Memory B cell (primary cell): ENCODE data around the gene SOD1.
A peak's percentile ranks its signal among the peaks of the same experiment; 100 is the strongest.

Experiments used
- ATAC-seq: fragments of 150-1000 bp; cut with Tn5 transposase; 2 replicates; pipeline ENCODE4 v1.10.0; 2021; ENCODE audit warnings: low read depth, mild to moderate bottlenecking, moderate library complexity
- DNase-seq, 2 donors: peaks; one replicate each; pipeline ENCODE4 v3.0.0; 2022; ENCODE audit warnings: low spot score in 2 of 2
- H3K27ac Mint-ChIP-seq: one replicate; pipeline ENCODE4 v1.8.0; 2022; ENCODE audit warnings: mild to moderate bottlenecking, moderate library complexity, mixed read lengths
- H3K27me3 Mint-ChIP-seq: one replicate; pipeline ENCODE4 v1.8.0; 2022; ENCODE audit warnings: mixed read lengths
- H3K36me3 Mint-ChIP-seq: one replicate; pipeline ENCODE4 v1.8.0; 2022; ENCODE audit warnings: mild to moderate bottlenecking, mixed read lengths
- H3K4me1 Mint-ChIP-seq: one replicate; pipeline ENCODE4 v1.8.0; 2022; ENCODE audit warnings: mixed read lengths
- H3K4me3 Mint-ChIP-seq: one replicate; pipeline ENCODE4 v1.8.0; 2022; ENCODE audit warnings: mild to moderate bottlenecking, moderate library complexity, mixed read lengths
- H3K9me3 Mint-ChIP-seq: one replicate; pipeline ENCODE4 v1.8.0; 2022; ENCODE audit warnings: mixed read lengths

SOD1 gene

DNA sequence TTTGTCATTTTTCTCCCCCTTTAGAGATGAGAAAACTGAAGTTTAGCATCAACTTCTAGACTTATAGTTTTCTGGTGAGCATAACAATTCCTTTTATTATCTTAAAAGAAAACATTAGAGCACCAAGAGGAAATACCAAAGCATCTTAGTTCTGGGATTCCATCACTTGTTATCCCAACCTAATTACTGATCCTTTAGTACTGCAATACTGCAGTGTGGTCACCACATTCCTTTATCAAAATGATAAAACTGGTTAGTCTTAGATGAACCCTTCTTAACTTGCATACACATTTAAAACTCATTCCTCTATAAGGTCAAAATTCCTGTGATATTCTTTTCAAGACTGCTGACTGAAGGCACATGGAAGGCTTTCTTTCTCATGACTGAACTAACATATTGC is 23.1 kb downstream of the SOD1 start:
- no peak for DNase-seq
- Mint-ChIP-seq H3K4me1 (no peaks in the 10 kb centered on the region), H3K4me3 (no peak overlapping the region), H3K27me3 (no peaks in the 10 kb centered on the region), H3K9me3 (no peaks in the 10 kb centered on the region), H3K36me3 (peaks cover 29% of the 10 kb centered on the region), H3K27ac (no peak overlapping the region)
- ATAC-seq, result no peak

DNA sequence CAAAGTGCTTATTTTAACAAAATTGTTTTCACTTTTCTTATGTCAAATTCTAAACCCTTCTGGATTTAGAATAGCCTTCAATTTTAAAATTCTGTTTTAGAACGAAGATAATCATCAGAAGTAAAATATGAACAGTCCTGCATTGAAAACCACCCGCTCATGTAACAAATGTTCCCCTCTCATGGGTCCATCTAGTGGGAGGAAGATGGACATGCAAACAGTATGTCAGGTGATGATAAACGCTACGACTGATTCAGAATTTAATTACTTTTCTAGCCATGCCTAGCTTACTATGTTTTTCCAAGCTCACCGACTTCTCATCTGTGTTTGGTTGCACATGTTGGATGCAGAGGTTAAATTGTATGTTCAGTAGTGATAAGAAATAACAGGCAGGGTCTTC is 23.5 kb downstream of the SOD1 start:
- DNase-seq, result no peak
- Mint-ChIP-seq H3K9me3 (no peaks in the 10 kb centered on the region), H3K27ac (no peak overlapping the region)

DNA sequence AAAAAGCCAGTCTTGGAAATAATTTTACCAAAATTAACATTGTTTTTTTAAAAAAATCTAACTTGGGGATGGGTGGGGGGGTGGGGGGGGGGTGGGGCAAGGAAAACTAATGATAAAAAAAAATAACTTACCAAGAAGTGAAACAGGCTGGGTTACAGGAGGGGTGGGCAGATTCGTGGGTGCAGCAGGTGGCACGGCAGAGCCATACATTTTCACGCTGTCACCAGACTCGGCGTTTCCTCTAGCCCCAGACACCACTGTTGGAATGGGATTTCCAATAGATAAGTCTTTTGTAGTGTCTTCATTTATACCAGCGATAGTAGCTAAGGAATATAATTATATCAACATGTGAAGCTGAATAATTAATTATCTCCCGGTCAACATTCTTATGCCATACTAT is 25.4 kb downstream of the SOD1 start:
- H3K4me3 Mint-ChIP-seq, result no peak overlapping the region
- H3K36me3 Mint-ChIP-seq, result peaks cover 31% of the 10 kb centered on the region
- ATAC-seq, result no peak
- no peaks in the 10 kb centered on the region for H3K4me1 Mint-ChIP-seq
- peak overlapping the region; percentile 48 for H3K27ac Mint-ChIP-seq
- no peaks in the 10 kb centered on the region for H3K9me3 Mint-ChIP-seq
- H3K27me3 Mint-ChIP-seq, result no peaks in the 10 kb centered on the region
- DNase-seq, result no peak

More for the DNA sequence above, 23.5 kb downstream of the SOD1 start:
- no peak for ATAC-seq
- Mint-ChIP-seq H3K4me1 (no peaks in the 10 kb centered on the region), H3K4me3 (no peak overlapping the region), H3K27me3 (no peaks in the 10 kb centered on the region), H3K36me3 (peaks cover 29% of the 10 kb centered on the region)

DNA sequence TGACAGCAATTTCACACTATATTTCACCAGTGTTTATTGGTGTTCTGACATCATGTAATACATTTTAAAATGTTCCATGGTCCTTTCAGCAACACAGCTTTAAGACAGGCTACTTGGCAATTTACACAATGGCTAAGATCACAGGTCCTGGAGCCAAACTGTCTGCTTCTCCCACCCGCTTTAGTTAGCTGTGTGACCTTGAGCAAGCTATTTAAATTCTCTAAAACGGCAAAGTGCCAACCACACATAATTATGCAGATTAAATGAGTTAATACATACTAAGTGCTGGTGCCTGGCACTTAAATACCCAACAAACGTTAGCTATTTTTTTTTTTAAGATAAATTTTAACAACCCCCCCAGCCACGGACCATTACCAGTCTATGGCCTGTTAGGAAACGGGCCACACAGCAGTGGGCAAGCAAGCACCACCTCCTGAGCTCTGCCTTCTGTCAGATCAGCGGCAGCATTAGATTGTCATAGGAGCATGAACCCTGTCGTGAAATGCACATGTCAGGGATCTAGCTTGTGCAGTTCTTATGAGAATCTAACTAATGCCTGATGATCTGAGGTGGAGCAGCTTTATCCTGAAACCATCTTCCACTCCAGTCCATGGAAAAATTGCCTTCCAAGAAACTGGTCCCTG is 26.9 kb downstream of the SOD1 start:
- ATAC-seq, result no peak
- no peaks in the 10 kb centered on the region for H3K27me3 Mint-ChIP-seq
- H3K9me3 Mint-ChIP-seq, result no peaks in the 10 kb centered on the region
- no peaks in the 10 kb centered on the region for H3K4me1 Mint-ChIP-seq
- H3K36me3 Mint-ChIP-seq, result peaks cover 40% of the 10 kb centered on the region
- H3K4me3 Mint-ChIP-seq, result no peak overlapping the region
- no peak overlapping the region for H3K27ac Mint-ChIP-seq
- DNase-seq, result no peak

DNA sequence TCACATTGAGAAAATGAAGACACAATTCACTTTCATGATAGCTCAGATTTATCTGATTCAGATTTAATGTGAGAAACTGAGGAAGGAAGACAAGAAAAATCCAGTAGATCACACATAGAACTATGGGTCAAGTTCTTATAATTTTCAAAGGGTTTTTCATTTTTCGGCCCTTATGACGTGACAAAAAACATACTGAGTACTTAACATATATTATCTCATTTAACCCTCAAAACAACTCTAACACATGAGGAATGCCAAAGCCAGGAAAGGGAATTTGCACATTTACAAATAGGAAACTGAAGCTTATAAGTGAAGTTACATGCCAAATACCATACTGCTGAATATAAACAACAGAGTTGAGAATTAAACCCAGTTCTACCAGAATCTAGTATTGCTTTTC is 27.6 kb downstream of the SOD1 start:
- ATAC-seq (no peak), DNase-seq (no peak)
- Mint-ChIP-seq H3K27me3 (no peaks in the 10 kb centered on the region), H3K36me3 (peaks cover 38% of the 10 kb centered on the region), H3K27ac (no peak overlapping the region), H3K9me3 (no peaks in the 10 kb centered on the region), H3K4me1 (no peaks in the 10 kb centered on the region), H3K4me3 (no peak overlapping the region)

DNA sequence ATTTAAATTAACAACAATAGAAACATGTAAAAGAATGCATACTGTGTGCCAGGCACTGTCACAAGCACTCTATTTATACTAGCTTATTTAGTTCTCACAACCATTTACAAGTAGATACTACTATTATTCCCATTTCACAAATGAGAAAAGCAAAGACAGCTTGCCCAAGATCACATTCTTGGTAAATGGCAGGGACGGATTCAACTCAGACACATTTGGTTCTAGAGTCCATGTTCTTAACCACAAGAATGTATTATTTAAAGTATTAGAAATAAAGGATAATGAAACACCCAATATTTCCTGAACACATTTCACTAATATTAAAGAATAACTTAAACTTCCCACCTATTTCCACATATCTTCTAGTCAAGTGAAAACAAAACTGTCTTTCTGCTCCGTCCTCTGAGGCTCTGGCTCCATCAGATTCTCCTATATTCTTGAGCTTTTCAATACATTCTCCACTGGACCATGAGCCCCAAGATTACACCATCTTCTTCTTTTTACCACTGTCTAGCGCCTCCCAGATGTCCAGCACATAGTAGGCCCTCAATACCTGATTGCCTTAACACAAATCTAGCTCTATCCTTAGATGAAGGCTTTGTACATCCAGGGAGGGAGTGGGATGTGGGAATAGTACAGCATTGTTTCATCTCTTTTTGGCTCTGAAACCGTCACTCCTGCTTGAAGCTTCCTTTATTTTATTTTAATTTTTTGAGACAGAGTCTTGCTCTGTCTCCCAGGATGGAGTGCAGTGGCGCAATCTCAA is 29.3 kb downstream of the SOD1 start:
- Mint-ChIP-seq H3K9me3 (no peaks in the 10 kb centered on the region), H3K27ac (no peak overlapping the region), H3K27me3 (no peaks in the 10 kb centered on the region), H3K4me3 (no peak overlapping the region), H3K36me3 (peaks cover 33% of the 10 kb centered on the region), H3K4me1 (no peaks in the 10 kb centered on the region)
- DNase-seq (no peak), ATAC-seq (no peak)

DNA sequence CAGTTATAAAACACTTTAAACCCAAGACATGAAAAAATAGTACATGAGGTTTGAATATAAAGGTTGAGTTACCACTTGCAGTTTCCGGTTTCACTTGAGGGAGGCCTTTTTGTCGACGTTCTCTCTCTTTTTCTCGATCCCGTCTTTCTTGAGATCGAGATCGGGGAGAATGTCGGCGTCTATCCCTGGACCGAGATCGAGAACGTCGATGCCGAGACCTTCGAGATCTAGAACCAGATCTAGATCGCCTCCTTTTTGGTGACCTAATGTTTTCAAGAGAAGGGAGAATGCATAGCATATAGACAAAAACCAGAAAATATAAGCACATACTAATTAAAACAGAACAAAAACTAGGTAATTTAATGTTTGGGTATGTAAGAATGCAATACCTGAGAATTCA is 33.7 kb downstream of the SOD1 start:
- ATAC-seq (no peak), DNase-seq (no peak)
- Mint-ChIP-seq H3K4me1 (no peaks in the 10 kb centered on the region), H3K4me3 (no peak overlapping the region), H3K36me3 (peaks cover 29% of the 10 kb centered on the region), H3K27ac (no peak overlapping the region), H3K27me3 (no peaks in the 10 kb centered on the region), H3K9me3 (no peaks in the 10 kb centered on the region)

DNA sequence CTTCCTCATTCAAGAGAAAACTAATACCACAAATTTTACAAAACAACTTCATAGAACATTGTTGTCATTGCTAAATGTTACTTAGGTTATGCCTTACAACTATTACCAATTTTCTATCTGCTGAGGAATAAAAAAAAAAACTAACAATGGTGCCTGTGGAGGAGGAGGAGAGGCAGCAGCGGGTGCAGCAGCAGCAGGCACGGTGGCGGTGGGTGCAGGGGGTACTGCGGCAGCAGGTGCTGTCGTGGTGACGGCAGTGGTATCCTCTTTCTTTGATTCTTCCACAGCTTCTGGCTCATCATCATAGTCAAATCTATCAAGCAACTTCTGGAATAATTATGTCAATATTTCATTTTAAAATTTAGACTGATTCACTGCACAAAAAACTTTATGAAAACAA is 36.9 kb downstream of the SOD1 start:
- Mint-ChIP-seq H3K36me3 (peaks cover 28% of the 10 kb centered on the region), H3K27ac (peak overlapping the region; percentile 63), H3K9me3 (no peaks in the 10 kb centered on the region), H3K4me1 (no peaks in the 10 kb centered on the region), H3K27me3 (no peaks in the 10 kb centered on the region), H3K4me3 (no peak overlapping the region)
- DNase-seq, result no peak
- no peak for ATAC-seq

DNA sequence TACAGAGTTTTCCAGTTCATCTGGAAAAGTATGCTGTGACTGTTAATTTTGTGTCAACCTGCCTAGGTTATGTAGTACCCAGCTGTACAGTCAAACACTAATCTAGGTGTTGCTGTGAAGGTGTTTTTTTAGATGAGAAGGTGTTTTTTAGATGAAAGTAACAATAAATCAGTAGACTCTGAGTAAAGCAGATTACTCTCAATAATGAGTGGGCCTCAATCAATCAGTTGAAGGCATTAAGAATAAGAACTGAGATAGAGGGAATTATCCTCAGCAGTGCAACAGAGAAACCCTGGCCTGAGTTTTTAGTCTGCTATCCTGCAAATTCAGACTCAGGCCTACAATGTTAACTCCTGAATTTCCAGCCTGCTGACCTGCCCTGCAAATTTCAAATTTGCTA is 39.0 kb downstream of the SOD1 start:
- Mint-ChIP-seq H3K36me3 (peaks cover 31% of the 10 kb centered on the region), H3K4me3 (no peak overlapping the region), H3K4me1 (no peaks in the 10 kb centered on the region), H3K27me3 (no peaks in the 10 kb centered on the region), H3K9me3 (no peaks in the 10 kb centered on the region), H3K27ac (peak overlapping the region; percentile 79)
- ATAC-seq (no peak), DNase-seq (no peak)

DNA sequence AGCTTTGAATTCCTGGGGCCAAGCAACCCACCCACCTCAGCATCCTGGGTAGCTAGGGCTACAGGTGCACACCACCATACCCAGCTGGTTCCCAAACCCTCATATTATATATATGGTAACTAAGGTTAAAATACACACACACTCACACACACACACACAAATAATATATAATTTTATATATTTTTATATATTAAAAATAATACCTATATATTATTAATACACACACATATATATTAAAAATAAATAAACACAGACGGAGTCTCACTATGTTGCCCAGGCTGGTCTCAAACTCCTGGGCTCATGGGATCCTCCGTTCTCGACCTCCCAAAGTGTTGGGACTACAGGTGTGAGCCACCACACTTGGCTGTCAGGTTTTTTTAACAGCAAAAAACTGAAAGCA is 40.5 kb downstream of the SOD1 start:
- H3K36me3 Mint-ChIP-seq, result peaks cover 30% of the 10 kb centered on the region
- no peaks in the 10 kb centered on the region for H3K27me3 Mint-ChIP-seq
- H3K4me3 Mint-ChIP-seq, result no peak overlapping the region
- ATAC-seq (no peak), DNase-seq (no peak)
- no peaks in the 10 kb centered on the region for H3K4me1 Mint-ChIP-seq
- H3K9me3 Mint-ChIP-seq, result no peaks in the 10 kb centered on the region
- peak overlapping the region; percentile 79 for H3K27ac Mint-ChIP-seq

DNA sequence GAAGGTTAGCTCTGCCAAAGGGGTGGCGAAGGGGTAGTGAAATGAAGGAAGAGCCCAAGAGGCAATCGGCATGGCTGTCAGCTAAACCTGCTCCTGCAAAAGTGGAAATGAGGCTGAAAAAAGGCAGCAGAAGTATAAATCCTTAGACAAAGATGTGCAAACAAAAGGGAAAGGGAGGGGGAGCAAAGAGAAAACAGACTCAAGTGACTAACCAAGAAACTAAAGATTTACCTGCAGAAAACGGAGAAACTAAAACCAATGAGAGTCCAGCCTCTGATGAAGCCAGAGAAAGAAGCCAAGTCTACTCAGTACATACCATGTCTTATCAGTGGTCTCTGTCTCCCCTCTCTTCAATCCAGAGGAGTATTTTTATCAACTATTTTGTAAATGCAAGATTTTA is 47.1 kb downstream of the SOD1 start:
- Mint-ChIP-seq H3K36me3 (peaks cover 13% of the 10 kb centered on the region), H3K27me3 (no peaks in the 10 kb centered on the region), H3K4me3 (no peak overlapping the region), H3K4me1 (peaks cover 29% of the 10 kb centered on the region), H3K9me3 (no peaks in the 10 kb centered on the region), H3K27ac (peak overlapping the region; percentile 81)
- ATAC-seq, result no peak
- no peak for DNase-seq

DNA sequence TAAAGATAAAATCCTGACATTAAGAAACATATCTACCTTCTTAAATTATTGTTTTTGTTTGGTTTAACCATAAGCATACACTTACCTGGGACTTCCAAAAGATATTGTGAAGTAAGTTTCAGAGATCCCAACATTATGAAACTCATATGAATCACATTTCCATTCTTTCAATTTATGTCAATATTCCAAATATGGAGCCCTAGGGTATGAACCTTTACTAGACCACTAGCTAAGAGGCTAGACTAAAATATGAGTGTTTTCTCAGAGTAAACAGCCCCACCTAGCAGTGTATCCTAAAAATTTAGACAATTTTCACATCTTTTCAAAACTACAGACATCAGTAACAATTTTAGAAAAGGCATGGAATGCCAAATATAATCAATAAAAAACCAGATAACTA is 48.0 kb downstream of the SOD1 start:
- H3K36me3 Mint-ChIP-seq, result peaks cover 11% of the 10 kb centered on the region
- no peak for DNase-seq
- peaks cover 33% of the 10 kb centered on the region for H3K4me1 Mint-ChIP-seq
- no peak overlapping the region for H3K27ac Mint-ChIP-seq
- no peak for ATAC-seq
- no peak overlapping the region for H3K4me3 Mint-ChIP-seq
- H3K9me3 Mint-ChIP-seq, result no peaks in the 10 kb centered on the region
- H3K27me3 Mint-ChIP-seq, result no peaks in the 10 kb centered on the region

DNA sequence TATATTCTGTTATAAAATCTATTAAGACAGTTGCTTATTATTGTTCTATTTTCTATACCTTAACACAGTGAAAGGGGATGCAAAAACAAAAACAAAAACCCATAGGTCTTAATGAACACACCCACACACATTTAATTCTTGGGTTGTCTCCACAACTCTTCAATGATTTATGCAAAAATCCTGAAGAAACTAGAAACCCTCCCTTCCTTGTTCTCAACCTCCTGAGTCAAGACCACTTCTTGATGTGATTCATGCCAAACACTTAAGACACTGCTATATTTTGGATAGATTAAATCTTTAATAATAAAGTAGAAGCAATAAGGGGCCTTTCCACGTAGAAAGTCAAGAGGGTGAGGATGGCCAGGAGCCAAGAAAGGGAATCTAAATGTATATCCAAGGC is 49.0 kb downstream of the SOD1 start:
- no peak for ATAC-seq
- no peak overlapping the region for H3K4me3 Mint-ChIP-seq
- H3K36me3 Mint-ChIP-seq, result peaks cover 9% of the 10 kb centered on the region
- peaks cover 35% of the 10 kb centered on the region for H3K4me1 Mint-ChIP-seq
- DNase-seq, result no peak
- no peaks in the 10 kb centered on the region for H3K27me3 Mint-ChIP-seq
- H3K9me3 Mint-ChIP-seq, result no peaks in the 10 kb centered on the region
- H3K27ac Mint-ChIP-seq, result peak overlapping the region; percentile 64

DNA sequence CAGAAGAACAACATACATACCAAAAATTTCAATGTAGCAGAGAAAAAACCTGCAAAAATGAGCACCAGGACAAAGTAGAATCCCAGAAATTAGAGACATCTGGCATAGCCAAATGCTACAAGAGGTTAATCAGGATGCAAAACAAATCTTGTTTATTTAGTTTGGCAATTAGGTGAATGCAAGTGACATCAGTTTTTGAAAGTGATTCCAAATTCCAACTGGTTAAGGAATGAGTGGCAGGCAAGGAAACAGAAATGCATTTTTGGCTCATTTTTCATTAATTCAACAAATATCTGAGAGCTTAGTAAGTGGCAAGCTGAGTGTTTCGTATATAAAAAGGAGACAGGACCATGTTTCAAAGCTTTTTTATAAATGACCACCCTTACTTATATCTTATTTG is 51.1 kb downstream of the SOD1 start:
- Mint-ChIP-seq H3K9me3 (no peaks in the 10 kb centered on the region), H3K27me3 (no peaks in the 10 kb centered on the region), H3K4me3 (no peak overlapping the region), H3K36me3 (peaks cover 6% of the 10 kb centered on the region), H3K27ac (peak overlapping the region; percentile 19), H3K4me1 (peaks cover 46% of the 10 kb centered on the region)
- ATAC-seq, result no peak
- DNase-seq, result no peak

DNA sequence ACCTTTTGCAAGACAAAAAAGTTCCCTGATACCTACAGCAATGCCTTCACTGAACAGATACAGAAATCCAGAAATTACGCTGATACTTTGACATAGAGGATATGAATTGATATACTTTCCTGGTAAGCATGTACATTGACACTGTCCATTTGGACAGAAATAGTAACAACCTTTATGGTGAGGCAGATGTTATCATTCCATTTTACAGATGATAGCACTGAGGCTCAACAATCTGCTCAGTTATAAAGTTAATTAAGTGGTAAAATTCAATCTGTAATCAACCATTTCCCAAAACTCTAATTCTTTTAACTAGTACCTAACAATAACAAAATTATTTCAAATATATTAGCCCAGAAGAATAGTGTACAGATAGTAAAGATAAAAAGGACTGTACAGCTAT is 51.8 kb downstream of the SOD1 start:
- peaks cover 6% of the 10 kb centered on the region for H3K36me3 Mint-ChIP-seq
- DNase-seq (no peak), ATAC-seq (no peak)
- H3K4me1 Mint-ChIP-seq, result peaks cover 47% of the 10 kb centered on the region
- no peak overlapping the region for H3K4me3 Mint-ChIP-seq
- no peaks in the 10 kb centered on the region for H3K9me3 Mint-ChIP-seq
- H3K27me3 Mint-ChIP-seq, result no peaks in the 10 kb centered on the region
- H3K27ac Mint-ChIP-seq, result peak overlapping the region; percentile 19
